T-helper 1 cell (primary cell): ENCODE measurements around the gene HOTAIR.
A peak's percentile ranks its signal among the peaks of the same experiment; 100 is the strongest.

Experiments
- DNase-seq, 5 donors: peaks; one replicate each; pipeline ENCODE4 v3.0.0-alpha.2; 2012 to 2020

Gene HOTAIR

GRCh38 chr12:54011665-54012532, 37.1 kb upstream of the HOTAIR start:
- DNase-seq, result no peak

- DNase-seq, result no peak
These were observed 36.4 kb upstream of the HOTAIR start for GRCh38 chr12:54010972-54011664.

GRCh38 chr12:54010053-54010971, 35.6 kb upstream of the HOTAIR start:
- no peak for DNase-seq

- no peak for DNase-seq
These were observed 34.7 kb upstream of the HOTAIR start for GRCh38 chr12:54009171-54010052.

- no peak for DNase-seq
These were observed 33.5 kb upstream of the HOTAIR start for GRCh38 chr12:54008260-54008552.

- no peak for DNase-seq
These were observed 32.9 kb upstream of the HOTAIR start for GRCh38 chr12:54007538-54008259.

- no peak for DNase-seq
These were observed 31.9 kb upstream of the HOTAIR start for GRCh38 chr12:54006559-54007220.

GRCh38 chr12:54005853-54006558, 31.3 kb upstream of the HOTAIR start:
- peak; percentile 57 to 88 (median 74) for DNase-seq

- no peak for DNase-seq
These were observed 30.7 kb upstream of the HOTAIR start for GRCh38 chr12:54005531-54005852.

GRCh38 chr12:54004841-54005530, 30.2 kb upstream of the HOTAIR start:
- DNase-seq, result no peak

GRCh38 chr12:54004063-54004840, 29.5 kb upstream of the HOTAIR start:
- no peak for DNase-seq

- no peak for DNase-seq
These were observed 28.9 kb upstream of the HOTAIR start for GRCh38 chr12:54003625-54004024.

GRCh38 chr12:54002915-54003389, 28.2 kb upstream of the HOTAIR start:
- DNase-seq, result no peak

- DNase-seq, result no peak
These were observed 27.6 kb upstream of the HOTAIR start for GRCh38 chr12:54002278-54002914.

- no peak for DNase-seq
These were observed 26.8 kb upstream of the HOTAIR start for GRCh38 chr12:54001283-54002187.

GRCh38 chr12:54000116-54001114, 25.7 kb upstream of the HOTAIR start, which contains the start of gene HOXC9:
Gene HOXC9, plus strand, starts transcription at chr12:54000161. Its CDS starts 28 bp downstream, at chr12:54000189.
- no peak for DNase-seq
